OCI-LY1 (cell line): ENCODE measurements around the gene SRPX2.

ENCODE experiments used
- H2AFZ ChIP-seq: fragments of 200-600 bp; sonication (generic), shearing (Covaris generic); 2 replicates; pipeline ENCODE4 v1.6.0; 2014; ENCODE audit warnings: antibody characterized with exemption, mild to moderate bottlenecking, low read length
- H3F3A ChIP-seq: fragments of 200-600 bp; sonication (generic), shearing (Covaris generic); 2 replicates; pipeline ENCODE4 v1.6.0; 2014; ENCODE audit warnings: mild to moderate bottlenecking, antibody characterized with exemption, low read length, moderate library complexity; ENCODE audit not compliant: insufficient read depth
- H3K27ac ChIP-seq: fragments of 200-600 bp; sonication (generic); 2 replicates; pipeline ENCODE4 v1.5.1; 2014; ENCODE audit warnings: low read length, mixed run types, mild to moderate bottlenecking, low read depth; ENCODE audit not compliant: poor library complexity, severe bottlenecking
- H3K27me3 ChIP-seq: fragments of 200-600 bp; sonication (generic); 2 replicates; pipeline ENCODE4 v1.6.0; 2014; ENCODE audit warnings: antibody characterized with exemption, mild to moderate bottlenecking, low read length, moderate library complexity; ENCODE audit not compliant: insufficient read depth
- H3K36me3 ChIP-seq: fragments of 200-600 bp; sonication (generic); 2 replicates; pipeline ENCODE4 v1.6.1; 2014; ENCODE audit warnings: mild to moderate bottlenecking, antibody characterized with exemption, low read length, moderate library complexity, mixed read lengths; ENCODE audit not compliant: insufficient read depth
- H3K4me1 ChIP-seq: fragments of 200-600 bp; sonication (generic); 2 replicates; pipeline ENCODE4 v1.5.1; 2014; ENCODE audit warnings: mild to moderate bottlenecking, low read length, moderate library complexity; ENCODE audit not compliant: insufficient read depth, severe bottlenecking
- H3K4me2 ChIP-seq: fragments of 200-600 bp; sonication (generic), shearing (Covaris generic); 2 replicates; pipeline ENCODE4 v1.6.1; 2014; ENCODE audit warnings: low read length
- H3K4me3 ChIP-seq: fragments of 200-600 bp; sonication (generic); 2 replicates; pipeline ENCODE4 v1.5.1; 2014; ENCODE audit warnings: low read length, low read depth, mild to moderate bottlenecking, mixed read lengths; ENCODE audit not compliant: poor library complexity, severe bottlenecking
- H3K79me2 ChIP-seq: fragments of 200-600 bp; shearing (Covaris generic); 2 replicates; pipeline ENCODE4 v1.6.1; 2016; ENCODE audit warnings: mixed run types, low read length, mixed read lengths; ENCODE audit not compliant: insufficient read depth
- H3K9ac ChIP-seq: fragments of 200-600 bp; sonication (generic), shearing (Covaris generic); 2 replicates; pipeline ENCODE4 v1.6.1; 2014; ENCODE audit warnings: mild to moderate bottlenecking, low read length, mixed read lengths
- H3K9me2 ChIP-seq: fragments of 200-600 bp; sonication (generic), shearing (Covaris generic); 2 replicates; pipeline ENCODE4 v1.6.1; 2014; ENCODE audit warnings: low read depth, mild to moderate bottlenecking, low read length, mixed read lengths
- H3K9me3 ChIP-seq: fragments of 200-600 bp; shearing (Covaris generic); 2 replicates; pipeline ENCODE4 v1.6.1; 2014; ENCODE audit warnings: low read length, mixed read lengths
- H4K20me1 ChIP-seq: fragments of 200-600 bp; sonication (generic), shearing (Covaris generic); 2 replicates; pipeline ENCODE4 v1.6.0; 2016; ENCODE audit warnings: mild to moderate bottlenecking, low read length; ENCODE audit not compliant: insufficient read depth
- EZH2 ChIP-seq: fragments of 200-600 bp; sonication (generic), shearing (Covaris generic); IDR thresholded peaks from 2 replicates; pipeline ENCODE4 v1.8.0; 2017; ENCODE audit warnings: borderline replicate concordance, mixed run types, mild to moderate bottlenecking, antibody characterized with exemption, low read length, moderate library complexity, mixed read lengths
- TF ChIP-seq, protein P1 (sequence below): fragments of 200-600 bp; sonication (generic), shearing (Covaris generic); IDR thresholded peaks from 2 replicates; pipeline ENCODE4 v1.5.1; 2017; ENCODE audit warnings: mild to moderate bottlenecking, antibody characterized with exemption, low read length, moderate library complexity, mixed read lengths

SRPX2 gene

DNA sequence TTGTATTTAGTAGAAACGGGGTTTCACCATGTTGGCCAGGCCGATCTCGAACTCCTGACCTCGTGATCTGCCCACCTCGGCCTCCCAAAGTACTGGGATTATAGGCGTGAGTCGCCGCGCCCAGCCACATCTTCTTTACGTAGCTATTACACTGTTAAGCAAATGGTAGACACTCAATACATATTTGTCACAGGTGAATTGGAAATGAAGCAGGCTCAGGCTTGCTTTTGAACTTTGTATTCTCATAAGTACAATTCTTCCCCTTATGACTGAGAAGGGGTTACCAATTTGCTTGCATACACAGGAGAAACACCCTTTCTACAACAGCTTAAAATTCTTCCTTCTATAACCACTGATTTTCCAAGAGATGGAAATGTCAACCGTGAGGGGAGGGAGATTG lies 787 bp upstream of the SRPX2 start:
- Histone ChIP-seq H3K27me3 (no peaks in the 10 kb centered on the region), H3K4me1 (no peaks in the 10 kb centered on the region), H3K9ac (no peak overlapping the region), H3K9me3 (no peaks in the 10 kb centered on the region), H3K36me3 (no peaks in the 10 kb centered on the region), H3K79me2 (no peaks in the 10 kb centered on the region), H3F3A (no peaks in the 10 kb centered on the region), H3K9me2 (no peaks in the 10 kb centered on the region), H3K27ac (no peak overlapping the region), H2AFZ (no peak overlapping the region), H3K4me2 (no peak overlapping the region), H3K4me3 (no peak overlapping the region), H4K20me1 (no peaks in the 10 kb centered on the region)
- no peak for TF ChIP-seq EZH2
- TF ChIP-seq, protein P1, sequence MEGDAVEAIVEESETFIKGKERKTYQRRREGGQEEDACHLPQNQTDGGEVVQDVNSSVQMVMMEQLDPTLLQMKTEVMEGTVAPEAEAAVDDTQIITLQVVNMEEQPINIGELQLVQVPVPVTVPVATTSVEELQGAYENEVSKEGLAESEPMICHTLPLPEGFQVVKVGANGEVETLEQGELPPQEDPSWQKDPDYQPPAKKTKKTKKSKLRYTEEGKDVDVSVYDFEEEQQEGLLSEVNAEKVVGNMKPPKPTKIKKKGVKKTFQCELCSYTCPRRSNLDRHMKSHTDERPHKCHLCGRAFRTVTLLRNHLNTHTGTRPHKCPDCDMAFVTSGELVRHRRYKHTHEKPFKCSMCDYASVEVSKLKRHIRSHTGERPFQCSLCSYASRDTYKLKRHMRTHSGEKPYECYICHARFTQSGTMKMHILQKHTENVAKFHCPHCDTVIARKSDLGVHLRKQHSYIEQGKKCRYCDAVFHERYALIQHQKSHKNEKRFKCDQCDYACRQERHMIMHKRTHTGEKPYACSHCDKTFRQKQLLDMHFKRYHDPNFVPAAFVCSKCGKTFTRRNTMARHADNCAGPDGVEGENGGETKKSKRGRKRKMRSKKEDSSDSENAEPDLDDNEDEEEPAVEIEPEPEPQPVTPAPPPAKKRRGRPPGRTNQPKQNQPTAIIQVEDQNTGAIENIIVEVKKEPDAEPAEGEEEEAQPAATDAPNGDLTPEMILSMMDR: no peak

DNA sequence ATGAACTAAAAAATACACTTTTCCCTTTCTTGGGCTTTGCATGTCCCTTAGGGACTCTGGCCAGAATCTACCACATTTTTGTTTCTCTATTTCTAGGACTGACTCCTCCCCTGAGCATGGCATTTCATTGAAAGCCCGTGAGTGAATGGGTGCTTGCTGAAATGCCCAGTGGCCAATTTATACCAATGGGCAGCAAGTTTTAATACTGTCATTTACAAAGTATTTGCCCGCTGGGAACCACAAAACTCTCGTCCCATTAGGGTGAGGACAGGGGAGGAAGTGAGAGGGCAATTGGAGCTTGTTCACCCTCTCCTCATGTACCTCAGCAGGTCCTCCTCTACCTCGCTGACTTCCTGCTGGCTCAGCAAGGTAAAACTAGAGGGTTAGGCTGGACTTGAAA lies 1.1 kb downstream of the SRPX2 start:
- no peak overlapping the region for H3K27ac ChIP-seq

DNA sequence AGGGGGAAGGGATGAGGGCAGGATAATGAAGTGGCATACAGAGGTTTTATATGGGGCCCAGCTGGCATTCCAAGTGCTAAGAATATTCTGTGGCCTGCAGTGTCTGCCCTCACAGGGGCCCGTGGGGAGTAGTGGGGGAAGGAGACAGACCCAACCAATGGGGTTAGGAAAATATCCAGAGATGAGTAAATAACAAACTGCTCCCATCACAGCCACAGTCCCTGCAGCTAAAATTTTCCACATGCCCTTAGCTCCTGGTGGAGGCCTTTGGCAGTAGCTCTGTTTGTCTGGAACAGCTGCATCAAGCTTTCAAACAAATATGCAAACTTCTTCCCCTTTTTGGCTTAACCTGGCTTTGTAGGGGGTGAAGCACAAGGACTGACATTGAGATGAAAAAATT lies 3.1 kb downstream of the SRPX2 start:
- no peaks in the 10 kb centered on the region for H3K4me1 ChIP-seq

More for the DNA sequence above, 1.1 kb downstream of the SRPX2 start:
- H3K4me1 ChIP-seq: no peaks in the 10 kb centered on the region
- no peak overlapping the region for H3K4me2 ChIP-seq
- no peaks in the 10 kb centered on the region for H4K20me1 ChIP-seq
- H2AFZ ChIP-seq: no peak overlapping the region
- no peak overlapping the region for H3K9ac ChIP-seq
- no peaks in the 10 kb centered on the region for H3K9me3 ChIP-seq
- H3K36me3 ChIP-seq: no peaks in the 10 kb centered on the region
- no peaks in the 10 kb centered on the region for H3F3A ChIP-seq
- no peaks in the 10 kb centered on the region for H3K9me2 ChIP-seq
- no peak for TF ChIP-seq EZH2
- TF ChIP-seq, protein P1: no peak
- no peaks in the 10 kb centered on the region for H3K79me2 ChIP-seq
- no peaks in the 10 kb centered on the region for H3K27me3 ChIP-seq
- H3K4me3 ChIP-seq: no peak overlapping the region

More for the DNA sequence above, 3.1 kb downstream of the SRPX2 start:
- no peaks in the 10 kb centered on the region for H3F3A ChIP-seq
- H3K9me2 ChIP-seq: no peaks in the 10 kb centered on the region
- H3K36me3 ChIP-seq: no peaks in the 10 kb centered on the region
- no peaks in the 10 kb centered on the region for H3K9me3 ChIP-seq
- no peak overlapping the region for H3K27ac ChIP-seq
- TF ChIP-seq, protein P1: no peak
- no peak for TF ChIP-seq EZH2
- no peaks in the 10 kb centered on the region for H4K20me1 ChIP-seq
- no peak overlapping the region for H2AFZ ChIP-seq
- no peaks in the 10 kb centered on the region for H3K79me2 ChIP-seq
- no peak overlapping the region for H3K4me3 ChIP-seq
- H3K4me2 ChIP-seq: no peak overlapping the region
- H3K27me3 ChIP-seq: no peaks in the 10 kb centered on the region
- no peak overlapping the region for H3K9ac ChIP-seq
